ENCODE results near the gene ABCD3. TPM values are rescaled to one million over a fixed set of nuclear protein-coding genes. Genes with fewer than 3 reads are reported as not detected.

ABCD3 gene
- total RNA-seq, 1 experiment from 2014 or later, result 48.8 TPM

- H3K27me3 ChIP-seq (ENCODE audit: insufficient read depth, low read length), result no peaks in the 10 kb centered on the region
- no peak overlapping the region for H3K9ac ChIP-seq (ENCODE audit: low read length)
- no peaks in the 10 kb centered on the region for H3K36me3 ChIP-seq (ENCODE audit: control insufficient read depth in 1 of 2, insufficient read depth in 2 of 2, low read length in 2 of 2)
- H3K9me2 ChIP-seq (ENCODE audit: insufficient read depth), result no peaks in the 10 kb centered on the region
- peaks cover 0 to 4% of the 10 kb centered on the region in 2 experiments; a peak in 1 of 4 replicates for H3K9me3 ChIP-seq (ENCODE audit: control insufficient read depth in 1 of 2, insufficient read depth in 1 of 2, low read depth in 1 of 2, low read length in 2 of 2)
- no peak overlapping the region for H2AFZ ChIP-seq (ENCODE audit: low read depth, low read length, poor library complexity, severe bottlenecking)
- H3K4me1 ChIP-seq (ENCODE audit: control insufficient read depth in 1 of 2, insufficient read depth in 2 of 2, low read length in 2 of 2), result no peaks in the 10 kb centered on the region
- ChIA-PET RAD21 (ENCODE audit: low non-redundant PET in 1 of 2, low total read pairs in 2 of 2, uncharacterized antibody in 2 of 2, unreplicated experiment in 2 of 2) (no interaction called here), CTCF (no interaction called here), POLR2A (no interaction called here)
- no peak for DNase-seq (ENCODE audit: low read depth, low spot score)
- no peak for TF ChIP-seq ELF1 (IDR thresholded peaks at IDR 0.05; ENCODE audit: borderline replicate concordance, low read depth)
- TF ChIP-seq POLR2A (IDR thresholded peaks at IDR 0.05; ENCODE audit: borderline replicate concordance, extremely low read depth, insufficient read depth, insufficient read length), result no peak
- TF ChIP-seq JUND (IDR thresholded peaks at IDR 0.05), result no peak
- TF ChIP-seq, protein P1, sequence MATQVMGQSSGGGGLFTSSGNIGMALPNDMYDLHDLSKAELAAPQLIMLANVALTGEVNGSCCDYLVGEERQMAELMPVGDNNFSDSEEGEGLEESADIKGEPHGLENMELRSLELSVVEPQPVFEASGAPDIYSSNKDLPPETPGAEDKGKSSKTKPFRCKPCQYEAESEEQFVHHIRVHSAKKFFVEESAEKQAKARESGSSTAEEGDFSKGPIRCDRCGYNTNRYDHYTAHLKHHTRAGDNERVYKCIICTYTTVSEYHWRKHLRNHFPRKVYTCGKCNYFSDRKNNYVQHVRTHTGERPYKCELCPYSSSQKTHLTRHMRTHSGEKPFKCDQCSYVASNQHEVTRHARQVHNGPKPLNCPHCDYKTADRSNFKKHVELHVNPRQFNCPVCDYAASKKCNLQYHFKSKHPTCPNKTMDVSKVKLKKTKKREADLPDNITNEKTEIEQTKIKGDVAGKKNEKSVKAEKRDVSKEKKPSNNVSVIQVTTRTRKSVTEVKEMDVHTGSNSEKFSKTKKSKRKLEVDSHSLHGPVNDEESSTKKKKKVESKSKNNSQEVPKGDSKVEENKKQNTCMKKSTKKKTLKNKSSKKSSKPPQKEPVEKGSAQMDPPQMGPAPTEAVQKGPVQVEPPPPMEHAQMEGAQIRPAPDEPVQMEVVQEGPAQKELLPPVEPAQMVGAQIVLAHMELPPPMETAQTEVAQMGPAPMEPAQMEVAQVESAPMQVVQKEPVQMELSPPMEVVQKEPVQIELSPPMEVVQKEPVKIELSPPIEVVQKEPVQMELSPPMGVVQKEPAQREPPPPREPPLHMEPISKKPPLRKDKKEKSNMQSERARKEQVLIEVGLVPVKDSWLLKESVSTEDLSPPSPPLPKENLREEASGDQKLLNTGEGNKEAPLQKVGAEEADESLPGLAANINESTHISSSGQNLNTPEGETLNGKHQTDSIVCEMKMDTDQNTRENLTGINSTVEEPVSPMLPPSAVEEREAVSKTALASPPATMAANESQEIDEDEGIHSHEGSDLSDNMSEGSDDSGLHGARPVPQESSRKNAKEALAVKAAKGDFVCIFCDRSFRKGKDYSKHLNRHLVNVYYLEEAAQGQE (IDR thresholded peaks at IDR 0.05; ENCODE audit: low read depth), result no peak
- TF ChIP-seq CBX3 (IDR thresholded peaks at IDR 0.05; ENCODE audit: low read depth), result no peak
- TF ChIP-seq YY1 (IDR thresholded peaks at IDR 0.05; ENCODE audit: extremely low read depth, insufficient replicate concordance, low read depth, low read length), result no peak
- TF ChIP-seq CTCF (IDR thresholded peaks at IDR 0.05 in 2 of 3, conservative IDR thresholded peaks at IDR 0.05 in 1 of 3; ENCODE audit: borderline replicate concordance in 1 of 3, insufficient read depth in 1 of 3, low read depth in 2 of 3, low read length in 2 of 3), result no peak
- no peak for TF ChIP-seq ZBTB33 (IDR thresholded peaks at IDR 0.05; ENCODE audit: extremely low read depth, insufficient replicate concordance, low read length)
- TF ChIP-seq TCF7L2 (IDR thresholded peaks at IDR 0.05; ENCODE audit: borderline replicate concordance, extremely low read depth, insufficient read depth, insufficient read length), result no peak
- TF ChIP-seq SIN3A (IDR thresholded peaks at IDR 0.05; ENCODE audit: low read depth), result no peak
- no peak overlapping the region for H3K27ac ChIP-seq (ENCODE audit: low read depth, low read length)
- H3K4me3 ChIP-seq (replicated peaks in 1 of 2; ENCODE audit: low read depth in 1 of 2, low read length in 2 of 2), result no peak overlapping the region
- no peak overlapping the region for H3K4me2 ChIP-seq (ENCODE audit: low read length)
- intact Hi-C loops (cut with micrococcal nuclease), result loop anchor here (10.0 kb wide), 1 partner anchor 71 kb away; no protein-coding TSS in a partner anchor
- H4K20me1 ChIP-seq (ENCODE audit: insufficient read depth), result no peaks in the 10 kb centered on the region
- H3K79me2 ChIP-seq (ENCODE audit: insufficient read depth, low read length), result no peaks in the 10 kb centered on the region
- BruUV-seq (replicated peaks), result no TSS peak
- ATAC-seq, result no peak
Measured at GRCh38 chr1:94394247-94394646, 23.9 kb upstream of the ABCD3 start.
